IMR-90 (cell line): Measurements from ENCODE around the gene NEDD4L. TPM values are rescaled to one million over a fixed set of nuclear protein-coding genes. Genes with fewer than 3 reads are reported as not detected.
A peak's percentile ranks its signal among the peaks of the same experiment; 100 is the strongest.

Experiments
- ATAC-seq: fragments of 200-7000 bp; cut with Tn5 transposase; 2 replicates; pipeline ENCODE4 v1.9.1; 2020; ENCODE audit warnings: low read depth, mild to moderate bottlenecking, moderate library complexity
- BruUV-seq: library from RNA; stranded (reverse); fragments of 400-500 nt; replicated peaks from 2 replicates; lab custom pipeline; 2021; lab: Mats Ljungman, UMichigan
- CTCF ChIA-PET: fragments of 300-600 bp; formaldehyde crosslinking; extraction: SDS; loops from one replicate; lab custom pipeline; 2021; ENCODE audit warnings: antibody characterized with exemption; lab: Yijun Ruan, JAX
- POLR2A ChIA-PET: fragments of 300-600 bp; sonication (Branson Sonifier 250); formaldehyde crosslinking; loops from one replicate; lab custom pipeline; 2022; ENCODE audit warnings: antibody characterized with exemption; ENCODE audit not compliant: unreplicated experiment; lab: Charles Lee
- DNase-seq: peaks from one replicate; pipeline ENCODE4 v3.0.0; 2013
- H2AFZ ChIP-seq: replicated peaks from 2 replicates; pipeline ENCODE3; 2013; ENCODE audit warnings: low read length, mild to moderate bottlenecking; ENCODE audit not compliant: poor library complexity
- H2AK5ac ChIP-seq: 2 replicates; pipeline ENCODE4 v1.6.1; 2013; ENCODE audit warnings: low read depth, low read length, inconsistent platforms
- H2AK9ac ChIP-seq: replicated peaks from 2 replicates; pipeline ENCODE3; 2013; ENCODE audit warnings: mild to moderate bottlenecking, low read depth, low read length, moderate library complexity; ENCODE audit not compliant: poor library complexity
- H2BK120ac ChIP-seq: 2 replicates; pipeline ENCODE4 v1.6.1; 2013; ENCODE audit warnings: low read depth, low read length, inconsistent platforms
- H2BK15ac ChIP-seq: 3 replicates; pipeline ENCODE4 v1.6.1; 2013; ENCODE audit warnings: low read depth, low read length, inconsistent platforms
- H2BK20ac ChIP-seq: 2 replicates; pipeline ENCODE4 v1.6.1; 2013; ENCODE audit warnings: low read depth, mild to moderate bottlenecking, inconsistent platforms, low read length, moderate library complexity
- H2BK5ac ChIP-seq: 2 replicates; pipeline ENCODE4 v1.6.1; 2013; ENCODE audit warnings: mild to moderate bottlenecking, low read depth, low read length, inconsistent platforms; ENCODE audit not compliant: poor library complexity, severe bottlenecking
- H3K14ac ChIP-seq: replicated peaks from 2 replicates; pipeline ENCODE4 v1.6.1; 2013; ENCODE audit warnings: low read depth, low read length, inconsistent platforms
- H3K18ac ChIP-seq: 2 replicates; pipeline ENCODE4 v1.6.1; 2013; ENCODE audit warnings: low read depth, low read length, control low read depth
- H3K23ac ChIP-seq: 2 replicates; pipeline ENCODE4 v1.6.1; 2013; ENCODE audit warnings: low read depth, low read length, inconsistent platforms
- H3K27ac ChIP-seq: 2 replicates; pipeline ENCODE4 v1.5.1; 2013; ENCODE audit warnings: mild to moderate bottlenecking, control low read depth, low read length; ENCODE audit not compliant: insufficient read depth
- H3K27me3 ChIP-seq: 2 replicates; pipeline ENCODE4 v1.6.1; 2013; ENCODE audit warnings: low read length; ENCODE audit not compliant: control insufficient read depth, insufficient read depth
- H3K36me3 ChIP-seq: 2 replicates; pipeline ENCODE4 v1.6.1; 2013; ENCODE audit warnings: low read length, mixed read lengths; ENCODE audit not compliant: control insufficient read depth, insufficient read depth
- H3K4ac ChIP-seq: 2 replicates; pipeline ENCODE4 v1.6.1; 2013; ENCODE audit warnings: low read depth, low read length, inconsistent platforms
- H3K4me1 ChIP-seq: 2 replicates; pipeline ENCODE4 v1.6.1; 2013; ENCODE audit warnings: low read length, mixed read lengths; ENCODE audit not compliant: control insufficient read depth, insufficient read depth
- H3K4me2 ChIP-seq: 2 replicates; pipeline ENCODE4 v1.6.1; 2013; ENCODE audit warnings: low read depth, mild to moderate bottlenecking, control low read depth, low read length, moderate library complexity
- H3K4me3 ChIP-seq: 2 replicates; pipeline ENCODE4 v1.5.1; 2013; ENCODE audit warnings: low read depth, mild to moderate bottlenecking, control low read depth, low read length, moderate library complexity; ENCODE audit not compliant: insufficient read depth
- H3K56ac ChIP-seq: 2 replicates; pipeline ENCODE4 v1.6.1; 2013; ENCODE audit warnings: low read length, inconsistent platforms; ENCODE audit not compliant: insufficient read depth; ENCODE audit errors: extremely low read depth
- H3K79me1 ChIP-seq, 2 experiments: 2 replicates each; pipeline ENCODE4 v1.6.1; 2013; ENCODE audit warnings: low read length in 2 of 2, inconsistent platforms in 1 of 2, low read depth in 1 of 2
- H3K9ac ChIP-seq: 2 replicates; pipeline ENCODE4 v1.6.1; 2013; ENCODE audit warnings: low read depth, low read length, control low read depth
- H3K9me1 ChIP-seq: 2 replicates; pipeline ENCODE4 v1.6.1; 2013; ENCODE audit warnings: low read length, inconsistent platforms; ENCODE audit not compliant: insufficient read depth
- H3K9me3 ChIP-seq: 2 replicates; pipeline ENCODE4 v1.6.1; 2013; ENCODE audit warnings: low read length; ENCODE audit not compliant: control insufficient read depth, insufficient read depth
- H4K20me1 ChIP-seq: 2 replicates; pipeline ENCODE4 v1.6.1; 2013; ENCODE audit warnings: low read length, inconsistent platforms; ENCODE audit not compliant: insufficient read depth
- H4K5ac ChIP-seq: 2 replicates; pipeline ENCODE4 v1.6.1; 2013; ENCODE audit warnings: mild to moderate bottlenecking, low read depth, low read length, control low read depth
- H4K8ac ChIP-seq, 2 experiments: 2 replicates each; pipeline ENCODE4 v1.6.1; 2013; ENCODE audit warnings: low read depth in 2 of 2, low read length in 2 of 2, control low read depth in 1 of 2, inconsistent platforms in 1 of 2
- H4K91ac ChIP-seq: 2 replicates; pipeline ENCODE4 v1.6.1; 2013; ENCODE audit warnings: low read depth, low read length, inconsistent platforms; ENCODE audit not compliant: insufficient read depth
- CHD1 ChIP-seq: IDR thresholded peaks from 2 replicates; pipeline ENCODE4 v1.6.1; 2012; ENCODE audit warnings: low read depth, low read length, improper control_type of control experiment
- CTCF ChIP-seq: conservative IDR thresholded peaks from 2 replicates; pipeline ENCODE4 v1.5.1; 2012; ENCODE audit warnings: mild to moderate bottlenecking, low read depth, low read length, improper control_type of control experiment
- ELK1 ChIP-seq: fragments of 150-350 bp; IDR thresholded peaks from 2 replicates; pipeline ENCODE4 v1.6.1; 2016; ENCODE audit warnings: low read depth, mild to moderate bottlenecking, low read length, moderate library complexity, borderline replicate concordance
- MAZ ChIP-seq: IDR thresholded peaks from 2 replicates; pipeline ENCODE4 v1.6.1; 2012; ENCODE audit warnings: low read depth, mild to moderate bottlenecking, low read length, improper control_type of control experiment, moderate library complexity, borderline replicate concordance
- MXI1 ChIP-seq: IDR thresholded peaks from 2 replicates; pipeline ENCODE4 v1.6.1; 2012; ENCODE audit warnings: low read depth, mild to moderate bottlenecking, low read length, moderate library complexity, borderline replicate concordance
- RFX5 ChIP-seq: IDR thresholded peaks from 2 replicates; pipeline ENCODE4 v1.8.0; 2012; ENCODE audit warnings: low read depth, mild to moderate bottlenecking, low read length, moderate library complexity
- SMC3 ChIP-seq: fragments of 150-350 bp; IDR thresholded peaks from 2 replicates; pipeline ENCODE4 v1.6.1; 2016; ENCODE audit warnings: low read depth, mild to moderate bottlenecking, antibody characterized with exemption, low read length, moderate library complexity
- USF2 ChIP-seq: fragments of 150-350 bp; IDR thresholded peaks from 2 replicates; pipeline ENCODE4 v1.6.1; 2017; ENCODE audit warnings: mild to moderate bottlenecking, antibody characterized with exemption, low read length, low read depth
- WGBS, 2 experiments: methylation state at CpG; one replicate each; pipeline versions ENCODE4 v1.1.5 to v1.1.7; 2013; ENCODE audit warnings: missing lambda C conversion rate in 2 of 2; ENCODE audit not compliant: insufficient read length in 1 of 2; ENCODE audit errors: extremely low coverage in 2 of 2; 5-methylcytosine and 5-hydroxymethylcytosine counted together
- dilution Hi-C: fragments of 300-500 bp; cut with HindIII; formaldehyde crosslinking; loops from one replicate; pipeline ENCODE4 v1.14.3; 2018; ENCODE audit warnings: low sequenced_read_pairs; ENCODE audit not compliant: unreplicated experiment
- in situ Hi-C: fragments of 300-500 bp; cut with MboI; formaldehyde crosslinking; loops from 3 replicates; pipeline ENCODE4 v1.14.3; 2019; ENCODE audit warnings: low sequenced_read_pairs, inconsistent platforms, mixed read lengths
- intact Hi-C: fragments of 100-400 bp; cut with micrococcal nuclease; formaldehyde crosslinking; loops from 2 replicates; pipeline ENCODE4 v1.10.0; 2022
- polyA plus RNA-seq, 3 experiments: library from polyadenylated mRNA; depleted of rRNA; stranded (reverse); fragments of >200 nt; gene quantifications; 2 replicates each; pipeline ENCODE4 v1.2.3, GENCODE V29; 2012; ENCODE audit warnings: low replicate concordance in 1 of 3
- total RNA-seq: library from RNA; depleted of rRNA; stranded (reverse); fragments of >200 nt; gene quantifications from 2 replicates; pipeline ENCODE4 v1.2.3, GENCODE V29; 2012

NEDD4L gene
- total and polyA plus RNA-seq, 2 of the 4 experiments (the other 2 are of a cell fraction) = 10.0 to 10.9 TPM

GRCh38 chr18:58042826-58043490 is 1.1 kb upstream of the NEDD4L start:
- POLR2A ChIA-PET = interaction anchor here (0.7 kb wide), 1 partner anchor 67 kb away, joined by 3 read pairs; no protein-coding TSS in a partner anchor

More at GRCh38 chr18:58042826-58043490, 1.1 kb upstream of the NEDD4L start:
- H3K36me3 ChIP-seq = no peaks in the 10 kb centered on the region
- TF ChIP-seq CHD1 (no peak), MXI1 (no peak), SMC3 (no peak), USF2 (no peak), ELK1 (no peak), CTCF (no peak), MAZ (no peak), RFX5 (no peak)
- CTCF ChIA-PET = interaction anchor here (0.6 to 1.8 kb wide), 11 partner anchors 9 to 161 kb away, joined by 3 to 12 read pairs (median 5); no protein-coding TSS in a partner anchor
- no peak overlapping the region for H3K9ac ChIP-seq
- no peak overlapping the region for H3K56ac ChIP-seq
- 0 out of 2 replicates have a peak, but pooled peaks cover 6% of the 10 kb centered on the region for H4K20me1 ChIP-seq
- peak overlapping the region; percentile 94 for H3K4me2 ChIP-seq
- no TSS peak for BruUV-seq
- H3K4me1 ChIP-seq = peaks cover 5% of the 10 kb centered on the region
- DNase-seq = no peak
- in situ Hi-C loops (loop anchor here (5.0 to 10.0 kb wide), 2 partner anchors 449 to 722 kb away; no protein-coding TSS in a partner anchor), dilution Hi-C loops (no loop called here), intact Hi-C loops (loop anchor here (1.0 to 10.0 kb wide), 12 partner anchors 71 to 719 kb away; partner anchors contain the start of gene ATP8B1)
- H2BK120ac ChIP-seq = no peak overlapping the region
- no peak for ATAC-seq
- H3K23ac ChIP-seq = 0 out of 2 replicates have a peak overlapping the region, but pooled peaks have one; percentile 45
- H2BK5ac ChIP-seq = no peak overlapping the region
- no peaks in the 10 kb centered on the region; the same call in 1 of the 2 replicates for H3K9me1 ChIP-seq
- no peak overlapping the region for H2AK9ac ChIP-seq
- H3K18ac ChIP-seq = no peak overlapping the region
- H2AK5ac ChIP-seq = no peak overlapping the region
- WGBS, 2 experiments = 30% methylated on average over 8 of the region's 19 CpGs; no CpG with 5 or more reads in 1 of the 2 experiments
- no peaks in the 10 kb centered on the region for H3K9me3 ChIP-seq
- no peak overlapping the region for H2BK20ac ChIP-seq
- H3K4me3 ChIP-seq = peak overlapping the region; percentile 79
- no peak overlapping the region for H3K14ac ChIP-seq
- no peak overlapping the region for H4K5ac ChIP-seq
- no peak overlapping the region for H4K8ac ChIP-seq
- H3K79me1 ChIP-seq = peaks cover 0 to 25% of the 10 kb centered on the region in 2 experiments; a peak in 2 of 4 replicates
- H3K27me3 ChIP-seq = peaks cover 5% of the 10 kb centered on the region
- peak overlapping the region; percentile 89 for H2AFZ ChIP-seq
- no peak overlapping the region for H2BK15ac ChIP-seq
- no peak overlapping the region for H4K91ac ChIP-seq
- no peak overlapping the region for H3K4ac ChIP-seq
- H3K27ac ChIP-seq = no peak overlapping the region
